Endothelial cell of umbilical vein (primary cell): Measurements from ENCODE around the gene ADARB2.

ENCODE experiments used
- CTCF ChIP-seq, 2 donors: IDR thresholded peaks; 1 replicate in 1 of 2; 2 replicates in 1 of 2; pipeline ENCODE4 v1.5.1; 2011; ENCODE audit warnings: low read length in 2 of 2, mild to moderate bottlenecking in 2 of 2, moderate library complexity in 2 of 2, control low read depth in 1 of 2, inconsistent platforms in 1 of 2, low read depth in 1 of 2; ENCODE audit not compliant: insufficient read depth in 1 of 2; ENCODE audit errors: extremely low read depth in 1 of 2
- EZH2 ChIP-seq: IDR thresholded peaks from 2 replicates; pipeline ENCODE4 v1.6.1; 2012; ENCODE audit warnings: borderline replicate concordance, low read depth, mild to moderate bottlenecking, moderate library complexity, low read length, inconsistent platforms; ENCODE audit not compliant: severe bottlenecking
- FOS ChIP-seq: IDR thresholded peaks from 2 replicates; pipeline ENCODE4 v1.6.1; 2011; ENCODE audit warnings: mild to moderate bottlenecking, low read length, moderate library complexity, borderline replicate concordance; ENCODE audit not compliant: insufficient read depth
- POLR2A ChIP-seq: IDR thresholded peaks from 2 replicates; pipeline ENCODE4 v1.6.1; 2012; ENCODE audit warnings: low read depth, mild to moderate bottlenecking, control low read depth, low read length
- POLR2AphosphoS5 ChIP-seq: IDR thresholded peaks from 2 replicates; pipeline ENCODE4 v1.6.1; 2012; ENCODE audit warnings: low read depth, mild to moderate bottlenecking, control low read depth, low read length, moderate library complexity; ENCODE audit not compliant: insufficient read depth

GRCh38 chr10:1202343-1202742 lies 535.0 kb downstream of the ADARB2 start:
- TF ChIP-seq POLR2A (no peak), CTCF (IDR thresholded peaks at IDR 0.05; ENCODE audit: extremely low read depth in 1 of 2, insufficient read depth in 1 of 2, low read depth in 1 of 2, low read length in 2 of 2) (no peak), POLR2AphosphoS5 (no peak), FOS (no peak), EZH2 (no peak)
